OCI-LY3 (cell line): Measurements from ENCODE around the gene HPCAL1.

Experiments used
- H2AFZ ChIP-seq: fragments of 200-600, 300-600 bp; shearing (Covaris generic); 2 replicates; pipeline ENCODE4 v1.6.0; 2014; ENCODE audit warnings: antibody characterized with exemption, low read depth, low read length
- H3K27ac ChIP-seq: fragments of 200-600, 300-600 bp; sonication (generic); 2 replicates; pipeline ENCODE4 v1.5.1; 2014; ENCODE audit warnings: mild to moderate bottlenecking, low read length, moderate library complexity, mixed read lengths
- H3K27me3 ChIP-seq: fragments of 200-600, 300-600 bp; sonication (generic); 2 replicates; pipeline ENCODE4 v1.6.1; 2014; ENCODE audit warnings: low read depth, low read length, mixed read lengths
- H3K36me3 ChIP-seq: fragments of 200-600, 300-600 bp; sonication (generic); replicated peaks from 2 replicates; pipeline ENCODE3; 2014; ENCODE audit warnings: low read depth, low read length, mixed read lengths
- H3K4me1 ChIP-seq: fragments of 300-600, 200-600 bp; sonication (generic); 2 replicates; pipeline ENCODE4 v1.6.1; 2014; ENCODE audit warnings: low read length, mixed read lengths
- H3K4me2 ChIP-seq: fragments of 200-600, 300-600 bp; sonication (generic); 2 replicates; pipeline ENCODE4 v1.6.1; 2014; ENCODE audit warnings: low read length, mixed read lengths
- H3K4me3 ChIP-seq: fragments of 300-600, 200-600 bp; sonication (generic); 2 replicates; pipeline ENCODE4 v1.5.1; 2014; ENCODE audit warnings: antibody characterized with exemption, mild to moderate bottlenecking, low read length, moderate library complexity
- H3K79me2 ChIP-seq: fragments of 300-600, 200-600 bp; shearing (Covaris generic); 2 replicates; pipeline ENCODE4 v1.6.1; 2014; ENCODE audit warnings: mild to moderate bottlenecking, low read length, mixed read lengths
- H3K9ac ChIP-seq: fragments of 300-600, 200-600 bp; shearing (Covaris generic); 2 replicates; pipeline ENCODE4 v1.6.0; 2014; ENCODE audit warnings: mild to moderate bottlenecking, low read length, moderate library complexity
- H3K9me3 ChIP-seq: fragments of 200-600, 300-600 bp; shearing (Covaris generic); 2 replicates; pipeline ENCODE4 v1.6.1; 2014; ENCODE audit warnings: low read length, mixed read lengths; ENCODE audit not compliant: insufficient read depth
- H4K20me1 ChIP-seq: fragments of 200-600, 300-600 bp; sonication (generic); 2 replicates; pipeline ENCODE4 v1.6.1; 2016; ENCODE audit warnings: low read length, mixed read lengths; ENCODE audit not compliant: insufficient read depth
- CTCF ChIP-seq: fragments of 200-600, 300-600 bp; sonication (generic); IDR thresholded peaks from 2 replicates; pipeline ENCODE4 v1.5.1; 2014; ENCODE audit warnings: antibody characterized with exemption, low read length, low read depth
- EZH2phosphoT487 ChIP-seq: fragments of 200-600 bp; shearing (Covaris generic); IDR thresholded peaks from 2 replicates; pipeline ENCODE4 v1.6.1; 2018; ENCODE audit warnings: antibody characterized with exemption, mixed run types, low read depth

Gene HPCAL1

DNA sequence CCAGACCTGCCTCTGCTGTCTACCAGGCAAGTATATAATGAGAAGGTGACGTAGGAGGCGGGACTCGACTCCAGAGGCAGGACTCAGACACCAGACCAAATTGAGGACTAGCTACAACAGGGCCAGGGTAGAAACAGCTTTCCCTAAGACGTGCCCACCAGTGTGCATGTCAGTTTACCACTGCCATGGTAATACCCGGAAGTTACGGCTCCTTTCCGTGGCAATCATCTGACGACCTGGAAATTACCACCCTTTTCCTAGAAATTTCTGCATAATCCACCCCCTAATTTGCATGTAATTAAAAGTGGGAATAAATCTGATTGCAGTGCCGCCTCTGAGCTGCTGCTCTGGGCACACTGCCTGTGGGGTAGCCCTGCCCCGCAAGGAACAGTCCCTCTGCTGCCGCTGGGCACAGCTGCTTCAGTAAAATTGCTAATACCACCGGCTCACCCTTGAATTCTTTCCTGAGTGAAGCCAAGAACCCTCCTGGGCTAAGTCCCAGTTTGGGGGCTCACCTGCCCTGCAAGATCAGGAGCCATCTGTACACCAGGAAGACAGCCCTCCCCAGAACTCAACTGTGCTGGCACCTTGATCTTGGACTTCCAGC, 86.4 kb downstream of the HPCAL1 start:
- Histone ChIP-seq H3K79me2 (no peaks in the 10 kb centered on the region), H4K20me1 (no peaks in the 10 kb centered on the region), H3K4me1 (peaks cover 9% of the 10 kb centered on the region), H3K27me3 (no peaks in the 10 kb centered on the region), H3K27ac (no peak overlapping the region), H2AFZ (no peak overlapping the region), H3K4me2 (no peak overlapping the region), H3K9me3 (no peaks in the 10 kb centered on the region), H3K36me3 (no peaks in the 10 kb centered on the region), H3K4me3 (no peak overlapping the region), H3K9ac (no peak overlapping the region)
- TF ChIP-seq CTCF (no peak), EZH2phosphoT487 (no peak)

- Histone ChIP-seq H3K36me3 (no peaks in the 10 kb centered on the region), H3K79me2 (no peaks in the 10 kb centered on the region), H3K4me1 (peaks cover 9% of the 10 kb centered on the region), H3K4me2 (no peak overlapping the region), H4K20me1 (no peaks in the 10 kb centered on the region), H3K4me3 (no peak overlapping the region), H2AFZ (no peak overlapping the region), H3K27me3 (no peaks in the 10 kb centered on the region), H3K9me3 (no peaks in the 10 kb centered on the region), H3K27ac (no peak overlapping the region), H3K9ac (no peak overlapping the region)
- TF ChIP-seq EZH2phosphoT487 (no peak), CTCF (no peak)
Observed at GRCh38 chr2:10389573-10389972, 86.9 kb downstream of the HPCAL1 start.

DNA sequence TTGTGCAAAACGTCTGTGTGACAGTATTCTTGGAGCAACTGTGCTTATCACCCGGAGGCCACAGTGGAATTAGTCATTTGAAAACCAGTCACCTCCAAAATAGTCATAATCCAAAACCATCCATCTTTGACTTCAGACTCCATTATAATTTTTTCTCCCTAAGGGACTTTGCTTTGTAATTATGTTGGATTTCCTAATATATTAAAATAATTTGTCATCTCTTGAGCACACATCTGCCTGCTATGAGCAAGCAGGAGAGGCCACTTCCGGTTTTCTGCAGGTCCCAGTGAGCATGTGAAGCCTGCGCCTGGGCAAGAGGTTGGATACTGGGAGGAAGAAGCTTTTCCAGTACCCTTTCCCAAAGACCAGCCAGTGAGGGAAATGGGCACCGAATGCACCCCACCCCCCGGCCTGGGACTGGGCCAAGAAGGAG, 87.7 kb downstream of the HPCAL1 start:
- Histone ChIP-seq H2AFZ (no peak overlapping the region), H4K20me1 (no peaks in the 10 kb centered on the region), H3K79me2 (no peaks in the 10 kb centered on the region)

DNA sequence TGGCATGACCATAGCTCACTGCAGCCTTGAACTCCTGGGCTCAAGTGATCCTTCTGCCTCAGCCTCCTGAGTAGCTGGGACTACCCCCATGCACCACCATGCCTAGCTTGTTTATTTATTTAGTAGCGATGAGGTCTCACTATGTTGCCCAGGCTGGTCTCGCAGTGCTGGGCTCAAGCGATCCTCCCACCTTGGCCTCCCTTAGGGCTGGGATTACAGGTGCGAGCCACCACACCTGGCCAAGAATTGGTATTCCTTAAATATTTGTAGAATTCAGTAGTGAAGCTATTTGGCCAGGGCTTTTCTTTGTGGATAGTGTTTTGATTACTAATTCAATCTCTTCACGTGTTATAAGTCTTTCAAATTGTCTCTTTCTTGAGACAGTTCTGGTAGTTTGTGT, 89.4 kb downstream of the HPCAL1 start:
- Histone ChIP-seq H3K27me3 (no peaks in the 10 kb centered on the region), H3K4me1 (peaks cover 14% of the 10 kb centered on the region), H3K4me3 (no peak overlapping the region), H3K27ac (no peak overlapping the region), H3K9ac (no peak overlapping the region), H3K79me2 (no peaks in the 10 kb centered on the region), H2AFZ (no peak overlapping the region), H3K4me2 (no peak overlapping the region), H3K9me3 (no peaks in the 10 kb centered on the region), H4K20me1 (no peaks in the 10 kb centered on the region; the same call in 1 of the 2 replicates), H3K36me3 (no peaks in the 10 kb centered on the region)
- TF ChIP-seq EZH2phosphoT487 (no peak), CTCF (no peak)

More for the DNA sequence above, 87.7 kb downstream of the HPCAL1 start:
- no peak overlapping the region for H3K27ac ChIP-seq
- peaks cover 9% of the 10 kb centered on the region for H3K4me1 ChIP-seq
- no peak overlapping the region for H3K9ac ChIP-seq
- H3K27me3 ChIP-seq: no peaks in the 10 kb centered on the region
- H3K36me3 ChIP-seq: no peaks in the 10 kb centered on the region
- peak overlapping the region; percentile 18; the same call in 1 of the 2 replicates for H3K4me2 ChIP-seq
- no peak overlapping the region for H3K4me3 ChIP-seq
- no peak for TF ChIP-seq CTCF
- no peak for TF ChIP-seq EZH2phosphoT487
- no peaks in the 10 kb centered on the region for H3K9me3 ChIP-seq
